Nephron (organoid): ENCODE results near the gene DDX54.

ENCODE experiments used
- H3K27ac Mint-ChIP-seq, 3 experiments: 2 replicates each; pipeline ENCODE4 v1.8.0; 2020; ENCODE audit warnings: mixed read lengths in 3 of 3, mild to moderate bottlenecking in 2 of 3, moderate library complexity in 1 of 3
- H3K27me3 Mint-ChIP-seq: 2 replicates; pipeline ENCODE4 v1.8.0; 2021; ENCODE audit warnings: low read depth, mild to moderate bottlenecking, moderate library complexity, mixed read lengths
- H3K36me3 Mint-ChIP-seq: 2 replicates; pipeline ENCODE4 v1.8.0; 2020; ENCODE audit warnings: low read depth, mixed read lengths
- H3K4me1 Mint-ChIP-seq: 2 replicates; pipeline ENCODE4 v1.8.0; 2020; ENCODE audit warnings: mixed read lengths
- H3K4me3 Mint-ChIP-seq, 3 experiments: 2 replicates each; pipeline ENCODE4 v1.8.0; 2020; ENCODE audit warnings: mild to moderate bottlenecking in 3 of 3, mixed read lengths in 3 of 3, moderate library complexity in 2 of 3
- H3K9me3 Mint-ChIP-seq: 2 replicates; pipeline ENCODE4 v1.8.0; 2020; ENCODE audit warnings: mixed read lengths
- TF ChIP-seq, protein P1 (sequence below), 3 experiments: fragments of 200-600 bp; sonication (generic); IDR thresholded peaks; one replicate each; pipeline ENCODE4 v1.5.0; 2021; ENCODE audit warnings: antibody characterized with exemption in 3 of 3; ENCODE audit not compliant: unreplicated experiment in 3 of 3

DDX54 gene

DNA sequence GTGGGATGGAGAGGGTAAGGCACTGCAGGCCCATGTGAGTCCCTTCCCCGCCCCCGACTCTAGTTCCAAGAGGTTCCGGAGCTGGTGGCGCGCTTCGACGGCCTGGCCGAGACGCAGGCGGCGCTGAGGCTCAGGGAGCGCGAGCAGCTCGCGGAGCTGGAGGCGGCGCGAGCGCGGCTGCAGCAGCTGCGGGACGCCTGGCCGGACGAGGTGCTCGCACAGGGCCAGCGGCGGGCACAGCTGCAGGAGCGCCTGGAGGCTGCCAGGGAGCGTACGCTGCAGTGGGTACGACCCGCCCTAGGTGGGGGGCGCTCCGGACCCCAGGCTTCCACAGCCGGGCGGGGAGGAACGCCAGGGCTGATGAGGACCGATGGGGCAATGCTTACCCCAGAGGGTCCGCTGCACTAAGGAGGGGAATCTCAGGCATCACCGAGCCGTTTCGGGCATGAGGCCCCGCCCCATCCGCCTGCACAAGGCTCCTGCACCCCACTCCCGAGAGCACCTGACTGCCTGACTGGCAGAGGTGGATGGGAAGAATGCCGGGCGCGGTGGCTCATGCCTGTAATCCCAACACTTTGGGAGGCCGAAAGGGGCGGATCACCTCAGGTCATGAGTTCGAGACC, 30.8 kb downstream of the DDX54 start:
- H3K27ac Mint-ChIP-seq: no peak overlapping the region
- H3K9me3 Mint-ChIP-seq: no peaks in the 10 kb centered on the region
- TF ChIP-seq, protein P1, sequence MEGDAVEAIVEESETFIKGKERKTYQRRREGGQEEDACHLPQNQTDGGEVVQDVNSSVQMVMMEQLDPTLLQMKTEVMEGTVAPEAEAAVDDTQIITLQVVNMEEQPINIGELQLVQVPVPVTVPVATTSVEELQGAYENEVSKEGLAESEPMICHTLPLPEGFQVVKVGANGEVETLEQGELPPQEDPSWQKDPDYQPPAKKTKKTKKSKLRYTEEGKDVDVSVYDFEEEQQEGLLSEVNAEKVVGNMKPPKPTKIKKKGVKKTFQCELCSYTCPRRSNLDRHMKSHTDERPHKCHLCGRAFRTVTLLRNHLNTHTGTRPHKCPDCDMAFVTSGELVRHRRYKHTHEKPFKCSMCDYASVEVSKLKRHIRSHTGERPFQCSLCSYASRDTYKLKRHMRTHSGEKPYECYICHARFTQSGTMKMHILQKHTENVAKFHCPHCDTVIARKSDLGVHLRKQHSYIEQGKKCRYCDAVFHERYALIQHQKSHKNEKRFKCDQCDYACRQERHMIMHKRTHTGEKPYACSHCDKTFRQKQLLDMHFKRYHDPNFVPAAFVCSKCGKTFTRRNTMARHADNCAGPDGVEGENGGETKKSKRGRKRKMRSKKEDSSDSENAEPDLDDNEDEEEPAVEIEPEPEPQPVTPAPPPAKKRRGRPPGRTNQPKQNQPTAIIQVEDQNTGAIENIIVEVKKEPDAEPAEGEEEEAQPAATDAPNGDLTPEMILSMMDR (IDR thresholded peaks at IDR 0.05; ENCODE audit: unreplicated experiment in 3 of 3): no peak
- peaks cover 69% of the 10 kb centered on the region for H3K27me3 Mint-ChIP-seq
- H3K4me3 Mint-ChIP-seq: peak overlapping the region in 1 of 3 experiments; percentile 74
- peaks cover 18% of the 10 kb centered on the region for H3K36me3 Mint-ChIP-seq
- H3K4me1 Mint-ChIP-seq: peaks cover 10% of the 10 kb centered on the region

GRCh38 chr12:113152835-113153814, 32.2 kb downstream of the DDX54 start:
- Mint-ChIP-seq H3K4me1 (peaks cover 10% of the 10 kb centered on the region), H3K4me3 (peak overlapping the region; percentile 38 to 74 (median 64)), H3K36me3 (peaks cover 11% of the 10 kb centered on the region)

GRCh38 chr12:113152196-113152834, 33.0 kb downstream of the DDX54 start:
- Mint-ChIP-seq H3K36me3 (peaks cover 5% of the 10 kb centered on the region), H3K4me3 (peak overlapping the region; percentile 35 to 74 (median 64))
- TF ChIP-seq, protein P1 (IDR thresholded peaks at IDR 0.05; ENCODE audit: unreplicated experiment in 3 of 3): no peak

More at GRCh38 chr12:113152835-113153814, 32.2 kb downstream of the DDX54 start:
- Mint-ChIP-seq H3K9me3 (no peaks in the 10 kb centered on the region), H3K27ac (no peak overlapping the region), H3K27me3 (peaks cover 69% of the 10 kb centered on the region)
- TF ChIP-seq, protein P1 (IDR thresholded peaks at IDR 0.05; ENCODE audit: unreplicated experiment in 3 of 3): peak; percentile 35 to 48 (median 48)

DNA sequence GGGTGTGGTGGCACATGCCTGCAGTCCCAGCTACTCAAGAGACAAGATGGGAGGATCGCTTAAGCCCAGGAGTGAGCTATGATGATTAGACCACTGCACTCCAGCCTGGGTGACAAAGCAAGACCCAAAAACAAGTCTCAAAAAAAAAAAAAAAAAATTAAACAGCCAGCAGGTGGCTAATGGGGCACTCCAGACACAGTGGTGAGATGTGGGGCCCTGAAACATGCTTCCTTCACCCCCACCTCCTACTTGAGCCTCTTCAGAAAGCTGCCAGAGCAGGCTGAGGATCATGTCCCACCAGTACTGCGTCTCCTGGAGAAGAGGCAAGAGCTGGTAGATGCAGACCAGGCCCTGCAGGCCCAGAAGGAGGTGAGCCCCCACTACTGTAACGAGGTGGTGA, 33.6 kb downstream of the DDX54 start:
- peaks cover 5% of the 10 kb centered on the region for H3K9me3 Mint-ChIP-seq
- H3K4me1 Mint-ChIP-seq: peaks cover 10% of the 10 kb centered on the region
- H3K27ac Mint-ChIP-seq: no peak overlapping the region
- TF ChIP-seq, protein P1 (IDR thresholded peaks at IDR 0.05; ENCODE audit: unreplicated experiment in 3 of 3): no peak
- H3K27me3 Mint-ChIP-seq: peaks cover 72% of the 10 kb centered on the region
- H3K4me3 Mint-ChIP-seq: peak overlapping the region in 2 of 3 experiments; percentile 64 to 74
- H3K36me3 Mint-ChIP-seq: no peaks in the 10 kb centered on the region

More at GRCh38 chr12:113152196-113152834, 33.0 kb downstream of the DDX54 start:
- Mint-ChIP-seq H3K9me3 (peaks cover 3% of the 10 kb centered on the region), H3K4me1 (peaks cover 10% of the 10 kb centered on the region), H3K27ac (no peak overlapping the region), H3K27me3 (peaks cover 72% of the 10 kb centered on the region)

DNA sequence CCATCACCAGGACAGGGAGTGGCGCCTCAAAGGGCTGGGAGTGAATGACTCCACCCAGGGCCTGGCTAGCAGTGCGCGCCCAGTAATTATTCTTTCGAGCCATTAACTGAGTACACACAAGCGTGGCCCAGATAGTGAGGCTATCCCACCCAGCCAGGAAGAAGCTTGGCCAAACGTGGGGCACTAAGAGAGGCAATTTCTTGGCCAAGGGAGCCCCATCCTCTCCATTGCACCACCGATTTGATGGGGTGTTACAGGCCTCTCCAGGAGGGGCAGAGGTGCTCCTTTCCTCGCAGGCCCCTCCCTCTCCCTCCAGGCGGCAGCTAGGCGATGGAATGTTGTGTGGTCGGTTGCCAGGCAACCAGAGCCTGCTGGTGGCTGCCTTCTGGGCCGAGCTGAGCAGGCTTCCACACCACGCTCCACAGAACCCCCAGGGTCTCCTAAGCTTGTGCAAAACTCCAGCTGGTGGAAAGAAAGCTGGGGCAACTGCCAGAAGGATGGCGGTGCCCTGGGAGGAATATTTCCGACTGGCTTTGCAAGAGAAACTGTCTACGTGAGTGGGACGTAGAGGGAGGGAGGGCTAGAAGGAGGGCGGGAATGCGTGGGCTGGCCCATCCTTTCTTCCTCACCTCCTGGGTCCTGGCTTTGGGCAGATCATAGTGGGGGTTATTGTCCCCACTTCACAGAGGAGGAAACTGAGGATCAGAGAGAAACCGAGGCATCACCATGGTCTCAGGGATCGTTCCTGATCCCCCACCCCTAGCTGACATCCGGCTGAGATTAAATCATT, 35.7 kb downstream of the DDX54 start, which contains the start of gene CFAP73:
TSS of gene CFAP73 (plus strand) at position 364 of the 790 bp plus-strand sequence. CDS start at position 498, 134 bp downstream.
- Mint-ChIP-seq H3K4me1 (peaks cover 10% of the 10 kb centered on the region), H3K4me3 (peak within 1 kb of the TSS in 1 of 3 experiments; percentile 8), H3K27ac (peak within 1 kb of the TSS in 1 of 3 experiments; percentile 59), H3K9me3 (peaks cover 11% of the 10 kb centered on the region), H3K27me3 (peaks cover 58% of the 10 kb centered on the region), H3K36me3 (no peaks in the 10 kb centered on the region)
- TF ChIP-seq, protein P1 (IDR thresholded peaks at IDR 0.05; ENCODE audit: unreplicated experiment in 3 of 3): no peak
